T-helper 1 cell (primary cell): ENCODE measurements around the gene UCN.
"Not testable (repeated sequence)": the region's sequence is repeated elsewhere in the genome, so short reads cannot be mapped to it uniquely, and the experiment has no call there.

Experiments
- DNase-seq, 5 donors: peaks; one replicate each; pipeline ENCODE4 v3.0.0-alpha.2; 2012 to 2020

UCN gene

GRCh38 chr2:27282892-27283291 lies 25.4 kb downstream of the UCN start:
- no peak for DNase-seq

DNA sequence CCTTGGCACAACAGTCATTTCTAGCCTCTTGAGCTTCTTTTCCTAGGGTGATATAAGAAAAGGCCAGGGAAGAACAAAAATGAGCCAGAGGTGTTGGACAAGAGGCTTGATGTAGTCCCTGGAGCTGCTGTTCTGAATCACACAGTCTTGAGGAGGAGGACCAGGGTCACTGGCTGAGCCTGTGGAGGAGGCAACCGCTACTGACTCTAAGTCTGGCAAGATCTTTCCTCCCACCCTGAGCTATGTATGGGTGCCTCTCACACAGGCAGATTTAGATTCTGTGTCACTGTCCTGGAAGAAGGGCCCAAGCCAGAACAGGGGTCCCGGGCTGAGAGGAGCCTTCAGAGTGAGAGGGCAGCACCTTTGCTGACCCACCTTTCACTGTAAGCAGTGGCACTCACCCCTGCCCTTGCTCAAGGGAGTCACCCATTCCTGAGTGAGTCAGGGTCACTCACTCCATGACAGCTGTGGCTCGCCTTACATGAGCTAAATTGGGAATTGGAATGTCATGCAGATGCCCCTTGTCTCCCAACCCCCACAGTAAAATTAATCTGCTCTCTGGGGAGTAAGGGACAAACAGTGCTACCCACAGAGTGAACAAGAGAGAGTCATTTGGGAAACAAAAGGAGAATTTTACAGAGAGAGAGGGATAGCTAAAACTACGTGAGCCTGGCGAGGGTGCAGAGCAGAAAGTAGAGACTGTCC lies 26.2 kb downstream of the UCN start, which contains the start of gene TRIM54:
Gene TRIM54 (plus strand): TSS at position 575 of the 705 bp plus-strand sequence. CDS start 303 bp downstream, outside the sequence.
- no peak for DNase-seq

- DNase-seq: no peak
These were observed 26.8 kb downstream of the UCN start for GRCh38 chr2:27281442-27281841.

GRCh38 chr2:27280826-27281225 lies 27.4 kb downstream of the UCN start:
- no peak for DNase-seq

GRCh38 chr2:27278010-27278409 lies 30.2 kb downstream of the UCN start:
- DNase-seq: no peak

DNA sequence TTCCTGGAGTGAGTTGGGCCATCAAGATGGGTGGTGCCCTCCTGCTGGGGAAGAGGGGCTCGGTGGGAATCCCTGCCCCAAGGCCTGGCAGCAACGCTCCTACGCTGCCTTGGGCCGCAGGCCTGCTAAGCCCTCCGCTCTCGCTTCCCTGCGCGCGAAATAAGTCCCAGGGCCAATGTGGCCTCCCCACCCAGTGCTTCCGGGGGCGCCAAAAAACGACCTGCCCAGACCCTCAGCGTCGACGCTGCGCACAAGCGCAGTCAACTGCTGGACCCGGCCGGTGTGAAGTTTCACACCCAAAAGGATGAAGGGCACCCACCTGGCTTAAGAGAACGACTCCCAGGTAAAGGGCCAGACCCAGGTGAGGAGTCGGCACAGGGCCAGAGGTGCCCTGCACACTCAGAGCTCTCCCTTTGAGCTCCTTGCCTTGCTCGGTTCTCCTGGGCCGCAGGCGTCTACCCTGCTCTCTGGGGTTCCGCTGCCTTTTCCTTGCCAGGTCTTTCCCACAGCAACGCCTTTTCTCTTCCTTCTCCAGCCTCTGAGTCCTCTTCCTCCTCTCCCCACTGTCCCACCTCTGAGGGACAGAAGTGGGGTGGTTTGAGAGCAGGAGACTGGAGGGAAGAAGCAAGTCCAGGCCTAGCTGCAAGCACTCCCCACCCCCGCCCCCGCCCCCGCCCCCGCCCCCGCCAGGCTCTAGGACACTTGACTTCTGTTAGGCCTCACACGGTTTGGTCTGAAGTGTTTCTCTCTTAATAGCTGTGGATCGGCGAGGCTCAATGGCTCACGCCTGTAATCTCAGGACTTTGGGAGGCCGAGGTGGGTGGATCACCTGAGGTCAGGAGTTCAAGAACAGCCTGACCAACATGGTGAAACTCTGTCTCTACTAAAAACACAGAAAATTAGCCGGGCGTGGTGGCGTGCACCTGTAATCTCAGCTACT lies 32.8 kb downstream of the UCN start, which contains the start of gene DNAJC5G:
Gene DNAJC5G (plus strand): TSS at position 223 of the 940 bp plus-strand sequence. CDS start 1,296 bp downstream, outside the sequence.
- DNase-seq: no peak

GRCh38 chr2:27272537-27273522 lies 35.4 kb downstream of the UCN start:
- not testable (repeated sequence) for DNase-seq

GRCh38 chr2:27271631-27272340 lies 36.5 kb downstream of the UCN start:
- DNase-seq: no peak

DNA sequence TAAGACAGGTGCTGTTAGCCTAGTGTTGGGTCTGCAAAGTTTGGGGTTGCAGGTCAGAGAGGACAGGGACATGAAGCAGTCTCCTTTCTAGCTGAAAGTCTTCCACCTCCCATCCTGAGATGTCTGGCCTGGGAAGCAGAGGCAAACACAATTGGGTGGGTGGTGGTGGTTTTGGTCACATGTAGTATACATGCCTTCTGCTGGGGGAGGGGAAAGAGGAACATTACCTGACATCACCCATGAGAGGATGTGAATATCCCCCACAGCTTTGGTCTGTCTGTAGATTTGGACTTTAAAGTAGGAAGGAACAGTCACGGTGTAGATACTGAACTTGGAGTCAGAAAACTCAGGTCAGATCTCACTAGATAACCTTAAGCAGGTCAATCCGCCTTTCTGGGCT lies 37.6 kb downstream of the UCN start:
- DNase-seq: no peak

DNA sequence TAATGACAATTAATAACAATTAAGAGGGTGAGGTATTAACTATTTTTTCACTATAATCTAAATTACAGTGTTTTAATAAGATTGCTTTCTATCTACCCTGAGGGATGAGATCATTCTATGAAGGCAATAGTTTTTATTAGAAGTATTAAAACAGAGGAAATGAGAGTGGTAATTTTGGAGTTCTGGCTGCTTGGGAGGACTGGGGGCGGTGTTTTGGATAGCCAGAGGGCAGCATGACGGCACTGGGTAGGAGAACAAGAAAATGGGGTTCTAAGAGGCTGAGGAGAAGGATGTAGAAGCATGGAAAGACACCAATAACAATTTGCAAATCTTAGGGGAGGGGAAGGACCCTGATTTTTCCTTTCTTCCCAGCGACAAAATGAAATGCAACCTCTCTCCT lies 38.1 kb downstream of the UCN start:
- no peak for DNase-seq

GRCh38 chr2:27268296-27268695 lies 39.9 kb downstream of the UCN start:
- DNase-seq: not testable (repeated sequence)

- DNase-seq: no peak
These were observed 42.7 kb downstream of the UCN start for GRCh38 chr2:27265536-27265870.

GRCh38 chr2:27264753-27265535 lies 43.3 kb downstream of the UCN start:
- DNase-seq: peak; percentile 48 to 61 (median 53)

DNA sequence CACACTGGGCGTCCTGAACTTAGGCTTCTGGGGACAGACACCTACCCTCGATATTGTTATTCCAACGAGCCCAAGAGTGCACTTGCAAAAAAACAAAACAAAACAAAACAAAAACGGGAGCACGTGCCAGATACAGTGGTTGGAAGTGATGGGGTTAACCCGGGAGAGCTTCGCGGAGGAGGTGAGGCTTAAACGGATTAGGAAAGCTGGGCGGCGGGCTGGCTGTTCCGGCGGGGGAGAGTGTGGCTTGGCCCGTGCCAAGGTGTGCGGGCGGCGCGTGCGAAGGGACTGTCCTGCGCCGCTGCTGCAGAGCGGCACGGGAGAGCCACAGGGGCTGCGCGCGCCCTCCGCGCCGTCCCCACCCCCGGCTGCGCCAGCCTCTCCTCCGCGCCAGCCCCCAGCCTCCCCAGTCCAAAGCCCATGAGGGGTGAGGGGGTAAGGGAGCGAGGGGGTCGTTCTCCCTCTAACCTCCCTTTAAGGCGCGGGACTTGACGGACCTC lies 43.9 kb downstream of the UCN start:
- DNase-seq: no peak

DNA sequence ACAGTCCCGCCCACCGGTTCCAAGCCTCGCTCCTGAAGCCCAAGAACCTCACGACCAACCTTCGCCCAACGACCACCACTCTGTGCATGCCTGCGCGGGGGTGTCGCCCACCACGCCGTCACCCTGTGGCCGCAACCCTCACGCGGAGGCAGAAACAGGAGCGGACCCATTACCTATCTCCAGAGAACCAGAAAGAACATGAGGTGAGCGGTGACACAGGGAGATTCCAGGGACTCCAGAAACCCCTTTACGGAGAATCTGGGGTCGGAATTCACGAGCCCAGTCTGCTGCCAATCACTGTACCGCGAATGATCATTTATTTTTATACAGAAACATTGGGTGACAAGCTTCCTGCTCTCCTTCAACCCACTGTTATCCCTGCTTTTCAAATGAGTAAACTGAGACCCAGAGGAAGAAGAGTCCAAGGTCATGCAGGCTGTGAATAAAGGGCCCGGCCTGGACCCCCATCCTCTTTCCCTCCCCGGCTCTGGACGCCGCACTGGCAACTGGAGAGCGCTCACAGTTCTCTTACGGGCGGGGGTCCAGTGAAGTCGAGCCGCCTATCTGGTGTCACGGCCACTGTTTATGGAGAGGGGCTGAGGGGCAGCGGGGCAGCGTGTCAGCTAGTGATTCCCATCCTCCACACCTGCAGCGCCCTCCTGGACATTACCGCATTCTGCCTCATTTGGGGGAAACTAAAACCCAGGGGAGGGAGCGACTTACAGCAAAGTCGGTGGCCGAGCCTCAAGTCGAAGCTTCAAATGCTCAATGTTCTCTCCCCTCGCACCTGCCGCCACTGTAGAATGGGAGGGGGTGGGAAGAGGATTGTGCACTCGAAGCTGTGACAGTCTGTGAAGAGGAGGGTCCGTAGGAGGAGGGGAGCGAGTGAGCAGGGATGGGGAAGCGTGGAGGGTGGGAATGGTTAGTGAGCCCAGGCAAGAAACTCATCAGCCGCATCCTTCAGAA lies 44.7 kb downstream of the UCN start:
- DNase-seq: peak in 1 of 5 donors; percentile 9

DNA sequence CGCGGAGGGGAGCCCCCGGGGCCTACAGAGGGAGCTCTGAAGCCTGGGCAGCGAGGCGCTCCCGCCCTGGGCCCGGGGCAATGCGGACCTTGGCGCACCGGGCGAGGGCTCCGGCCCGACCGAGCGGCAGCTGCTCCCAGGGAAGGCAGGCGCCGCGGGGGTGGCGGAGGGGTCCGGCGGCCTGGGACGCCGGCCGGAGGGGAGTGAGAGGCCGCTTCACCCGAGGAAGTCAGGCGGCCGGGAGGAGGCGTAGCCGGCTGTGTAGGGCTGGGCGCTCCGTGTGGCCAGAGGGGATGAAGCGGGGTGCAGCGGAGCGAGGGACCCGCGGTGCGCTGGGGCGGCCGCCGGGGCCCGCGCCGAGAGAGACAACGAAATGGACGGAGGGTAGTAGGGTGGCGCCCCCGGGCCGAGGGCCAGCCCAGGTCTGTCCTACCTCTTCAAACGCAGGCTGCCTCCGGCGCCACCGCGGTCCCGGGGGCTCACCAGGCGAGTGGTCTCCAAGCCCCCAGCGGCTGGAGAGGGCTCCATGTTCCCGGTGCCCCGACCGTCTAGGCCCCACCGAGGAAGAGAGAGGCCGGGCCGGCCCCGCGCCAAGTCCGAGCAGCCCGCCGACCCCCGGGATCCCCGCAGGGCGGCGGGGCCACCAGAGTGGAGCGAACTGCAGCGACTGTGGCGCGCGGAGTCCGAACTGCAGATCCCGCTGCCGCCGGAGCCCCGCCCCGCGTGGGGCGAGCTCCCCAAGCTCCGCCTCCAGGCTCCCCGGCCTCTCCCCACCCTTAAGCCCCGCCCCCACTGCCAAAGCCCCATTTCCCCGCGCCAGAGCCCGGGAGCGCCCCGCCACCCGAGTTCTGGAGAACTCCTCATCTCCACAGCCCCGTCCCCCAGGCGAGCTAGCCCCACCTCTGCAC lies 45.6 kb downstream of the UCN start, which contains the start of gene SLC30A3:
Gene SLC30A3 (minus strand): TSS at position 669 of the 908 bp plus-strand sequence. CDS start 141 bp downstream, at position 528.
- DNase-seq: peak; percentile 50 to 74 (median 61)

GRCh38 chr2:27261926-27262298 lies 46.3 kb downstream of the UCN start:
- DNase-seq: no peak

GRCh38 chr2:27261241-27261925 lies 46.9 kb downstream of the UCN start:
- no peak for DNase-seq
